Epithelial cell of alveolus of lung (primary cell): Measurements from ENCODE around the gene PRKAA1. TPM values are rescaled to one million over a fixed set of nuclear protein-coding genes. Genes with fewer than 3 reads are reported as not detected.

Experiments used
- total RNA-seq: library from RNA; depleted of rRNA; stranded (reverse); fragments of >200 nt; gene quantifications from 2 replicates; pipeline ENCODE4 v1.2.1, GENCODE V29; 2015

PRKAA1 gene
- total RNA-seq, result 49.9 and 65.3 TPM in 2 replicates

DNA sequence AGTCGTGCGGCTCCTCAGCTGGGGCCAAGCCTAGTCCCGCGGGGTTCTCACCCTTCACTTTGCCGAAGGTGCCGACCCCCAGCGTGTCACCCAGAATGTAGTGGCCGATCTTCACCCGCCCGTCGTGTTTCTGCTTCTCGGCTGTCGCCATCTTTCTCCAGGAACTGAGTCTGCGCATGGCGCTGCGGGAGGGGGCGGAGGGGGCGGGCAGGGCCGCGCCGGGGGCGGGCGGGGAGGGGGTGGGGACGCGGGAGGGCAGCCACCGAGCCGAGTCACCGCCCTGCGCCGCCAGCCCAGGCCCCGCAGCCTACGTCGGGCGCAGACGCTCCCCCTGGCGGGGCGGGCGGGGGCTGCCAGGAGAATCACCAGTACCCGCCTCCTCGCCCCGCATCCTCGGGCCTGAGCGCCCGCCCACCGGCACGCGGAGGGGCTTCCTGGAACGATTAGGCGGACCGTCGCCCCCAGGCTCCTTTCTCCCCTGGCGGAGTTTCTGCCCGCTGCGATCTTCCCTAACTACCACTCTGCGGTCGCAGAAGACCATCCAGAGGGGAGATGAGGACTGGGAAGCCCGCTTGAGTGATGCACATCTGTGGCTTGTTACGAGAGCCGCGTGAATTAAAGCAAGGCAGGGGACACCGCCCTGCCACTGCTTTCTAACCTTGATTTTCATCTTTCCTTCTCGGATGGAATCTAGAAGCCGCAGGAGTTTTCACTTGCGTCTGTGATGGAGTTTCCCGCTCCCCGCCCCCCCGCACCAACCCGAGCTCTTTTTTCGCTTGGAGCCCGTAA lies at the start of gene PRKAA1:
PRKAA1 (minus strand) TSS at position 363 of the 789 bp plus-strand sequence; CDS start at position 178, 185 bp downstream.

DNA sequence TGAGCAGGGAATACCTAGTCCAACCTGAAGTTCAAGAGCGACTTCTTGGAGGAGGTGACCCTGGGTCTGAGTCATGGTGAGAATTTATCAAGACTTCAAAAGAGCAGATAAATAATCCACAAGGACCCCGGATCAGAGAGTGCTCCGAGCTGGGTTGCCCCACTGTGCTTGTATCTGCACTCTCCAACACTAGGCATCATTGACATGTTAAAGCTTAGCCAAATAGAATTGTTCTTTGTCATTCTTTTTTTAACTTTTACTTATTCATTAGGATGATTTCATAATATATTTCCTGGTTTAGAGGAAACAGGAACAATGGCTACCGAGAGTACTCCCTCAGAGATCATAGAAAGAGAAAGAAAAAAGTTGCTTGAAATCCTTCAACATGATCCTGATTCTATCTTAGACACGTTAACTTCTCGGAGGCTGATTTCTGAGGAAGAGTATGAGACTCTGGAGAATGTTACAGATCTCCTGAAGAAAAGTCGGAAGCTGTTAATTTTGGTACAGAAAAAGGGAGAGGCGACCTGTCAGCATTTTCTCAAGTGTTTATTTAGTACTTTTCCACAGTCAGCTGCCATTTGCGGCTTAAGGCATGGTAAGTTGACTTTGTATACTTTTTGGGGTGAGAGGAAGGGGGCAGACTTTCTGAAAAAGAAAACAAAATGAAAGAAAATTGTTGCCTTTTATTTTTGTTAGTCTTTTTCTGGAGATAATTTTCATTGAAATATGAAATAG lies 43.1 kb upstream of the PRKAA1 start, which contains the start of gene CARD6:
CARD6 (plus strand) TSS at position 300 of the 738 bp plus-strand sequence; CDS start at position 316, 16 bp downstream.

DNA sequence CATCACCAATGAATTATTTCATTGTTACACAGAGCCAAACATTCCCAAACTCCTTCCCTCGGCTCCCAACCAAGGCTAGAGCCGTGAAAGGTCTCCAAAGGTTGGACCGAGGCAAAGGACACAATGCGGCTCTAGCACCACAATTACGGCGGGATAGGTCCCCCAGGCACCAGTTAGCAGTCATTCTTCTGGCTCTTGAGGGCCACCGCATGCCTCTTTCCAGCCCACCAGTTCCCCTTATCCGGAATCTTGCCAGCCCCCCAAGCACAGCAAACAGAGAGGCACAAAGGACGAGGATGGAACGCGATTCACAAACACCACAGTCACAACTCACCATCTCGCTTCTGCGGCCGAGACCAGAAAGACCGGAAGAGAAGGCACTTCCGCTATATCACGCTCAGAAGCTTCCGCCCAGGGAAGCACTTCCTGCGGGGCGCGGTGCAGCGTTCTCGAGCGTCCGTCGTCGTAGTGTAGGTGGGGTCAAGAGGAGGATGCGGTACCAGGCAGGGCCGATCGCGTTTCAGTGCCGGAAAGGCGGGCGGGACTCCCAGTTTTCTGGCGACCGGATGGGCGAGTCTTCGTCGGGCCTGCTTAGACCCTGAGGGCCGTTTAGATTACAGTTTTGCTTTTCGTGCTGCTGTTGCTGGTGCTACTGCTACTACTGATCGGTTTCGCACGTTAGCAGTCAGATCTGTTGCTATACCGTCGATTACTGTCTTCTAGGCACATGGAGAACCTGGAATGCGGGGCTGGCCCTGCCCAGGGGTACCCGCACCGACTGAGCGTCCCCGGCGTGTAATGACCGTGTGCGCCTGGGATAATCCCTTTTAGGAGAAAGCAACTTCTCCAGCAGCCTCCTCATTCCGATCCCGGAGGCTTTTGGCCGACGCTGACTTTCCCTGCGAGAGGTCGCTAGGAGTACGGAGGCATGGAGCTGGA lies 36.9 kb upstream of the PRKAA1 start, which contains the start of gene RPL37:
RPL37 (minus strand) TSS at position 374 of the 939 bp plus-strand sequence; CDS start at position 337, 37 bp downstream.

DNA sequence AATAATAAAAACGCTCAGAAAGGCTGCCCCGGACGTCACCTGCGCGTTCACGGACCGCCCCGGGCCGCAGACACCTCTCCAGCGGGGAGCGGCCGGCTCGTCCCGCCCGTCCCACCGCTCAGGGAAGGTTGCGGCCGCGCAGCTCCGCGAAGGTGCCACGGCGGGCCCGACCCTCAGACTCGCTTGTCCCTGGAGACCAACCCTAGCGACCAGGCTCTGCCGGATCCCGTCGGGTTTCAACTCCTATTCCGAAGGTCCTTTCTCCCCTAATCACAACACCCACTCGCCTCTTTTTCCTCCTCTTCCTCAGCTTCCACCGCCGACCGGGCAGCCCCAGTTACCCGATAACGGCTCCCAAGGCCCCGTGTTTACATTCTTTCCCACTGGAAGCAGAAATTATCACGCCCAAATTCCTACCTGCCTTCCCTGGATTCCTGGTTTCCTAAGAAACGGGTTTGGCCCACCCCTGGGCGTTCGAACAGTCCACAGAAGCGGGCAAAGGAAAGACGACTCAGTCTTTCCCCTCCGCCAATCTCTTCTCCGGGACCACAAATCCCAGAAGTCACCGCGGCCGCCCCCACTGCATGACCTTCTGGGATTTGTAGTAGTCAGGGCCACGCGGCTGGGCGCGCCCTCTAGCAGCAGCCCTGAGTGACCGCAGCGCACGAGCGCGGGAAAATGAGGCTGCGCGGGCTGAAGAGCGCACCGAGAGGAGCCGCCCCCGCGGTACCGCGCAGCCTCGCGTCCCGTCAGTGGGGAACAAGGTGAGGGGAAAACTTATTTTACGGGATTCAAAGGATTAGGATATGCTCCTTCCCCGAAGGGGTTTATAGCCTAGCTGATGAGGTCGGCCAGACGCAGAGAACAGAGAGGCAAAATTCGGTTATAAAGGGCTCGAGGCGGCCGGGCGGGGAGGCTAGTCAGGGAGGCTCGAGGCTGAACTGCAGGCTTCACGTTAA lies 42.5 kb downstream of the PRKAA1 start, which contains the start of gene TTC33:
TTC33 (minus strand) TSS at position 555 of the 959 bp plus-strand sequence. CDS start 8,943 bp downstream, outside the sequence.

Other genes starting within 250 kb of the PRKAA1 start
- gene PTGER4, start 118.5 kb downstream of the PRKAA1 start, total RNA-seq, result 6.5 and 28.3 TPM in 2 replicates
- gene TTC33, start 42.4 kb downstream of the PRKAA1 start, total RNA-seq, result 13.0 and 13.7 TPM in 2 replicates
- gene RPL37, start 36.8 kb upstream of the PRKAA1 start, total RNA-seq, result 77.7 and 213 TPM in 2 replicates
- 5.7 and 6.3 TPM in 2 replicates for gene CARD6, start 43.0 kb upstream of the PRKAA1 start, total RNA-seq
- gene C7, start 111.1 kb upstream of the PRKAA1 start, total RNA-seq, result 3.1 and 33.9 TPM in 2 replicates